Lower leg skin (tissue), 3 donors: Measurements from ENCODE around the gene HDGFL2.

Experiments used
- CTCF ChIP-seq, 3 donors: fragments of 450-650 bp; IDR thresholded peaks; one replicate each; pipeline ENCODE4 v1.5.1; 2016; ENCODE audit warnings: antibody characterized with exemption in 3 of 3, mild to moderate bottlenecking in 3 of 3, moderate library complexity in 2 of 3
- POLR2A ChIP-seq, 2 donors: fragments of 450-650 bp; IDR thresholded peaks; one replicate each; pipeline ENCODE4 v1.6.1; 2016 to 2017; ENCODE audit warnings: antibody characterized with exemption in 2 of 2, mild to moderate bottlenecking in 1 of 2, moderate library complexity in 1 of 2

- TF ChIP-seq POLR2A (IDR thresholded peaks at IDR 0.05) (no peak), CTCF (IDR thresholded peaks at IDR 0.05) (no peak)
Observed at GRCh38 chr19:4455719-4456475, 16.2 kb upstream of the HDGFL2 start.
